GM12873 (cell line): ENCODE measurements around the gene CD200R1.

Source experiments
- TF ChIP-seq, protein P1 (sequence below): IDR thresholded peaks from 2 replicates; pipeline ENCODE4 v1.5.1; 2012; ENCODE audit warnings: low read depth, mild to moderate bottlenecking, moderate library complexity, low read length, control low read depth; ENCODE audit not compliant: insufficient read depth; ENCODE audit errors: missing control alignments

CD200R1 gene, protein sequence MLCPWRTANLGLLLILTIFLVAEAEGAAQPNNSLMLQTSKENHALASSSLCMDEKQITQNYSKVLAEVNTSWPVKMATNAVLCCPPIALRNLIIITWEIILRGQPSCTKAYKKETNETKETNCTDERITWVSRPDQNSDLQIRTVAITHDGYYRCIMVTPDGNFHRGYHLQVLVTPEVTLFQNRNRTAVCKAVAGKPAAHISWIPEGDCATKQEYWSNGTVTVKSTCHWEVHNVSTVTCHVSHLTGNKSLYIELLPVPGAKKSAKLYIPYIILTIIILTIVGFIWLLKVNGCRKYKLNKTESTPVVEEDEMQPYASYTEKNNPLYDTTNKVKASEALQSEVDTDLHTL

GRCh38 chr3:112974894-112975293 is at the start of gene CD200R1:
TSS of gene CD200R1 (minus strand) at chr3:112975103. CDS start at chr3:112974857, 246 bp downstream.
- TF ChIP-seq, protein P1, sequence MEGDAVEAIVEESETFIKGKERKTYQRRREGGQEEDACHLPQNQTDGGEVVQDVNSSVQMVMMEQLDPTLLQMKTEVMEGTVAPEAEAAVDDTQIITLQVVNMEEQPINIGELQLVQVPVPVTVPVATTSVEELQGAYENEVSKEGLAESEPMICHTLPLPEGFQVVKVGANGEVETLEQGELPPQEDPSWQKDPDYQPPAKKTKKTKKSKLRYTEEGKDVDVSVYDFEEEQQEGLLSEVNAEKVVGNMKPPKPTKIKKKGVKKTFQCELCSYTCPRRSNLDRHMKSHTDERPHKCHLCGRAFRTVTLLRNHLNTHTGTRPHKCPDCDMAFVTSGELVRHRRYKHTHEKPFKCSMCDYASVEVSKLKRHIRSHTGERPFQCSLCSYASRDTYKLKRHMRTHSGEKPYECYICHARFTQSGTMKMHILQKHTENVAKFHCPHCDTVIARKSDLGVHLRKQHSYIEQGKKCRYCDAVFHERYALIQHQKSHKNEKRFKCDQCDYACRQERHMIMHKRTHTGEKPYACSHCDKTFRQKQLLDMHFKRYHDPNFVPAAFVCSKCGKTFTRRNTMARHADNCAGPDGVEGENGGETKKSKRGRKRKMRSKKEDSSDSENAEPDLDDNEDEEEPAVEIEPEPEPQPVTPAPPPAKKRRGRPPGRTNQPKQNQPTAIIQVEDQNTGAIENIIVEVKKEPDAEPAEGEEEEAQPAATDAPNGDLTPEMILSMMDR: no peak

- TF ChIP-seq, protein P1: no peak
These were observed 46.6 kb upstream of the CD200R1 start for GRCh38 chr3:113021471-113021870.

DNA sequence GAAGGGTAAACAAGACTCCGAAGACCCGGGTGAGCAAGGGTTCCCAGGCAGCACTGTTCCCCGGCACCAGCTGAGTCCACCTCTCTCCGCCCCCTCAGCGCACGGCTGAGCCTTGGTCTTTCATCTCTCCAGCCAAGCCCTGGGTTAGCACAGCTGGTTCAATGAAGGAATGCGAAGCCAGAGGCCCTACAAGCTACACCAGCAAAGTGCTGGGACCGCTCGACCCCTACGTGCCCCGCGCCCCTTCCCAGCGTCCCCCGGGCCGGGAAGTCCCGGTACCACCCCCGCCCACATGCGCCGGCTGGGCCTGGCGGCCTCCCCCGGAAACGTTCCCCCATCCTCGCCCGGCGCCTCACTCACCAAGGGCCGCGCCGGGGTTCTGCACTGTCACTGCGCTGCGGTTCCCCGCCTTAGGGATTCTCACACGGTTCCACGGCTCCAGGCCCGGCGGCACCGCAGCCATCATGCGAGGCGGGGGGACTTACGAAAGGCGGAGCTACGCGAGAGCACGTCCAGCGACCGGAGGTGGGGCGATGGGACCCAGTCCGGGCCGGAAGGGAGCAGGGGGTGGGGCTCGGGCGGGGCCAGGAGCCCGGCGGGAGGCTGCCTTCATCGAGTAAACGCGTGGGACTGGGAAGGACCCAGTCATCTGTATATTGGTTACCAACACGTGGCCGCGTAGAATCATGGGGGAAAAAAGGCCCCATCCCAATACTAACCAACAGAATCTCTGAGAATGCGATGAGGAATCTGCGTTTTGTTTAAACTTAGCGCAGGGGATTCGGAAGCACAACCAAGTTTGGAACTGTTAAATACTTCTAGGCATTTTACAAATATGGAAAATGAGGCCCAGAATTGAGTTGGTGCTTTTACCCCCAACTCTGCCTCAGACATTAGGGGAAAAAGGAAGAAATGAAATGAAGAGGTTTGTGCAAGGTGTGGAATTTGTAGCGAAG is 44.6 kb upstream of the CD200R1 start:
- TF ChIP-seq, protein P1: no peak

DNA sequence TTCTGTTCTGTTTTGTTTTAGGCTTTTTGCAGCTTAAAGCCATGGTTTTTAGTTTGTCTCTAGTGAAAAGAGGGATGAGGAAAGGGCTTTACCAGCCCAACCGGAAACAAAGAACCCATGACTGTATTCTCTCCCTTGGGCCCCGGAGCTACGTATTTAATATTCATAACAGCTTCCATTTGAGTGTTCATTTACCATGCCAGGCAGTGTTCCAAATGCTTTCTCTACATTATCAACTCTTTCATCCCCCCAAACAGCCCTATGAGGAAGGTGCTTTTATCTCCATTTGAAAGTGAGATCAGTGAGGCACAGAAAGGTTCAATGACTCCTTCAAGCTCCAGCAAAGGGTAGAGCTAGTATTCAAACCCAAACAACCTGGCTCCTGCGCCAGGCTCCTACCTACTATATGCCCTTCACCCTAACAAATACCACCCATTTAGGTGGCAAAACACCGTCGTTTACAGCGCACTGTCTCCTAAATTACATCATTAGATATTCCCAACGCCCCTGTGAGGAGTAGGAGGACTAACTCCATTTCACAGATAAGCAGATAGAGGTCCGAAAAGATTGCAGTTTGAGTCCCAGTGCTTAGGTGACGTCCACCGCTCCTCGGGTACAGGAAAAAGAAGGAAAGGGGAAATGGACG is 43.8 kb upstream of the CD200R1 start:
- TF ChIP-seq, protein P1: no peak

- TF ChIP-seq, protein P1: no peak
These were observed 38.7 kb upstream of the CD200R1 start for GRCh38 chr3:113013593-113013992.

DNA sequence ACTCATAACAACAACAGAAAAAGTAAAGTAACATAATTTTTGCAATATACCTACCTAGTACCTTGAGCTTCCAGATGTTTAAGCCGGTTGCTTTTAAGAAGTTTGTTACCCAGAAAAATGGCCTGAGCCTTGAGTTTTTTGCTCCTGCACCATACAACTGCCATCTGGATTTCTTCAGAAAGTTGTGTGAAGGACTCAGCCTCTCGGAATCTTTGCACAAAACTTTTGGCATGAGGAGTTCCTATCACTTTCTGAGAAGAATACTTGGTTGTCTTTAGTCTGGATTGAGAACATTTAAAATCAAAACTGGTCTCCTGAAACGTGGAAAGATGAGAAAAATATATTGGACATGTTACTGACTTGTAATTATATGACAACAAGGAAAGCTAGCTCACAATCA is 33.2 kb upstream of the CD200R1 start:
- TF ChIP-seq, protein P1: no peak
